Tibial artery (tissue), 4 donors: ENCODE data around the gene ARMC2.

Source experiments
- DNase-seq, 2 donors: peaks; one replicate each; pipeline ENCODE4 v3.0.0-alpha.2; 2019
- H3K27ac ChIP-seq, 2 donors: fragments of 200-600 bp; sonication (generic) in 1 of 2; 1 replicate in 1 of 2; 2 replicates in 1 of 2; pipeline ENCODE4 v1.5.1; 2018 to 2019; ENCODE audit warnings: mild to moderate bottlenecking in 1 of 2
- H3K27me3 ChIP-seq, 2 donors: fragments of 200-600 bp; sonication (generic) in 1 of 2; one replicate each; pipeline versions ENCODE4 v1.5.1 to v1.6.0; 2016 to 2019
- H3K36me3 ChIP-seq, 3 donors: fragments of 200-600 bp; sonication (generic) in 2 of 3; one replicate each; pipeline ENCODE4 v1.5.1; 2016 to 2019; ENCODE audit warnings: mild to moderate bottlenecking in 2 of 3
- H3K4me1 ChIP-seq, 4 donors: fragments of 200-600 bp; sonication (generic) in 2 of 4; 1 replicate in 3 of 4; 2 replicates in 1 of 4; pipeline ENCODE4 v1.5.1; 2016 to 2019
- H3K4me3 ChIP-seq, 2 donors: fragments of 200-600 bp; sonication (generic) in 1 of 2; 1 replicate in 1 of 2; 2 replicates in 1 of 2; pipeline ENCODE4 v1.5.1; 2018 to 2019; ENCODE audit warnings: mild to moderate bottlenecking in 2 of 2
- H3K9me3 ChIP-seq, 3 donors: fragments of 200-600 bp; sonication (generic) in 1 of 3; one replicate each; pipeline ENCODE4 v1.5.1; 2016 to 2019
- CTCF ChIP-seq, 2 experiments: fragments of 200-600 bp in 1 of 2; fragments of 450-650 bp in 1 of 2; IDR thresholded peaks; one replicate each; pipeline ENCODE4 v1.5.1; 2017 to 2019; ENCODE audit warnings: antibody characterized with exemption in 2 of 2, mild to moderate bottlenecking in 1 of 2, moderate library complexity in 1 of 2
- intact Hi-C: fragments of 100-400 bp; cut with DNase I; formaldehyde crosslinking; loops from one replicate; pipeline ENCODE4 v1.15.0; 2023; ENCODE audit warnings: low total_unique reads

Gene ARMC2

GRCh38 chr6:108958900-108959770, 110.9 kb downstream of the ARMC2 start:
- Histone ChIP-seq H3K4me1 (no peaks in the 10 kb centered on the region), H3K36me3 (no peaks in the 10 kb centered on the region), H3K4me3 (no peak overlapping the region), H3K27ac (no peak overlapping the region), H3K9me3 (no peaks in the 10 kb centered on the region), H3K27me3 (no peaks in the 10 kb centered on the region)
- no peak for TF ChIP-seq CTCF (IDR thresholded peaks at IDR 0.05)
- DNase-seq = no peak
- intact Hi-C loops = no loop called here

GRCh38 chr6:108959972-108960582, 111.9 kb downstream of the ARMC2 start:
- TF ChIP-seq CTCF (IDR thresholded peaks at IDR 0.05) = no peak
- Histone ChIP-seq H3K36me3 (no peaks in the 10 kb centered on the region), H3K4me3 (no peak overlapping the region), H3K27ac (peak overlapping the region in 1 of 2 donors; percentile 30), H3K9me3 (no peaks in the 10 kb centered on the region), H3K27me3 (no peaks in the 10 kb centered on the region), H3K4me1 (no peaks in the 10 kb centered on the region)
- DNase-seq = no peak
- intact Hi-C loops = no loop called here

DNA sequence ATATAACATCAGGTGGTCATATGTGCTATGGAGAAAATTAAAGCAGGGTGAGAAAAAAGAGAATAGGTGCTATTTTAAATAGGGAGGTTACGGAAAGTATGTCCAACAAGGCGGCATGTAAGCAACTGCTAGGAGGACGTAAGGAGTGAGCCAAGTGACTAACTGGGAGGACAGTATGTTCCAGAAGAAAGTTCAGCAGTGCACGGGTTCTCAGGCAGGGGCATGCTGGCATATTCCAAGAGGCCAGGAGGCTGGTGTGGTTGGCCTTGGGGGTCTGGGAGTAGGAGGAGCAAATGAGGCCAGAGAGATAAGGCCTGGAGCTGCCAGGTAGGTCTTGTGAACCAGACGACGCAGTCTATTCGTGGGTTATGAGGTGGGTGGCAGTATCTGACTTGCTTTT, 112.4 kb downstream of the ARMC2 start:
- H3K4me1 ChIP-seq = no peaks in the 10 kb centered on the region
- no peak overlapping the region for H3K4me3 ChIP-seq
- H3K27ac ChIP-seq = peak overlapping the region in 1 of 2 donors; percentile 30
- H3K27me3 ChIP-seq = no peaks in the 10 kb centered on the region
- no peaks in the 10 kb centered on the region for H3K9me3 ChIP-seq
- intact Hi-C loops = no loop called here
- TF ChIP-seq CTCF (IDR thresholded peaks at IDR 0.05) = no peak
- DNase-seq = no peak
- no peaks in the 10 kb centered on the region for H3K36me3 ChIP-seq

- H3K9me3 ChIP-seq = no peaks in the 10 kb centered on the region
- H3K36me3 ChIP-seq = no peaks in the 10 kb centered on the region
- no peaks in the 10 kb centered on the region for H3K27me3 ChIP-seq
- DNase-seq = no peak
- intact Hi-C loops = no loop called here
- no peaks in the 10 kb centered on the region for H3K4me1 ChIP-seq
- H3K27ac ChIP-seq = peak overlapping the region in 1 of 2 donors; percentile 30
- H3K4me3 ChIP-seq = no peak overlapping the region
- TF ChIP-seq CTCF (IDR thresholded peaks at IDR 0.05) = no peak
Measured at GRCh38 chr6:108961077-108961476, 112.9 kb downstream of the ARMC2 start.

DNA sequence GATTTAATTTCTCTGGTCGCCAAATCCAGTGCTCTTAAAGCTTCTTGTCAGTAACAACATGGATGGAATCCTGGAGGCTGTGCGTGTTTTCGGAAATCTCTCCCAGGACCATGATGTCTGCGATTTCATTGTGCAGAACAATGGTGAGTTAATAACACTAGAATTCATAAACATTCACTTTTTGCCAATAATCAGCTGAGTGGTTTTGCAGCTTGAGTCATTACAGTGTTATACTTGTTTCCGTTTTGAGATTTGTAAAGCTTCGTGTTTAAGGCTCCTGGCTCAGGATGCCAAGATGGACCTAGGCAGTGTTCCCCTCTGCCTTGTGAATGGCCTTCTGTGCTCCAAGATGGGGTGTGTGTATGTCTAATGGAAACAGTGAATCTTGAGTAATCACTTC, 113.8 kb downstream of the ARMC2 start:
- intact Hi-C loops = no loop called here
- no peak for DNase-seq
- H3K27ac ChIP-seq = no peak overlapping the region

More for the DNA sequence above, 113.8 kb downstream of the ARMC2 start:
- Histone ChIP-seq H3K36me3 (no peaks in the 10 kb centered on the region), H3K9me3 (no peaks in the 10 kb centered on the region), H3K4me3 (no peak overlapping the region), H3K27me3 (no peaks in the 10 kb centered on the region), H3K4me1 (peaks cover 0 to 4% (median 0%) of the 10 kb centered on the region in 4 donors)
- TF ChIP-seq CTCF (IDR thresholded peaks at IDR 0.05) = no peak
